Measurements from ENCODE around the gene ADAM8.

DNA sequence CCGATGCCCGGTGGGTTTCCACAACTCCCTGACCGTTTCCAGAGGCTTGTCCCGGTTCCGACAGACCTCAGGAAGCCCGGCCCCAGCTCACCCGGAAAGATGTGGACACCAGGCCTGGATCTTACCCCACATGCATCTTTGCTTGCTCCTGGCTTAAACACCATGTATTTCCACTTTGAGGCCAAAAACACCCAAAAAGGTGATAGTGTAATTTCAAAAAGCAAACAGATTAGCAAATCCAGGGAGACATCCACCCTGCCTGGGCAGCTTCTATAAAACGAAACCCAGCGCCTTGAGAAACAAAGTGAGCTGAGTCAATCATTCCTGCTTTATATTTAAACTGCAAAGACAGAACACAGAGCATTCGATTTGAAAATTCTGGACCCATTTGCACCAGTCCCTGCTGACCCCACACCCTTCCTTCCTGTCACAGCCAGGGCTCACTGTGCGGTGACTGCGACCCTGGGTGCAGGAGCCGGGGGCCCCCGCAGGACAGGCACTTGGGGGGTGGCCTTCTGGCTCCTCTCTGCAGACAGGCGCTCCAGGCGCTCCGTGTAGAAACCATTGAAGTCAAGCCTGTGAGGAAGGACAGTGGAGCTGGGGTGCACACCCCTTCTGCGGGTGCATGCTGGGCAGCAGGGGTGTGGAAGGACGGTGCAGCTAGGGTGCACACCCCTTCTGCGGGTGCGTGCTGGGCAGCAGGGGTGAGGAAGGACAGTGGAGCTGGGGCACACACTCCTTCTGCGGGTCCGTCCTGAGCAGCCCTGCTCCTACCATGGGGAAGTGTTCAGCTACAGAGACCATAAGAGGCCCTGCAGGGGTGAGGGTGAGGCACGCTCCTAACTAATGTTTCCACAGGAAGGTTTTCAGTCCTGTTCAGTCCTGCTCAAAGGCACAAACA is 2.9 kb upstream of the ADAM8 start:
- TF ChIP-seq FOXJ3 (CRISPR knock-in tag; IDR thresholded peaks at IDR 0.05) (no peak), CTCF (IDR thresholded peaks at IDR 0.05) (no peak), FOSL2 (IDR thresholded peaks at IDR 0.05; ENCODE audit: borderline replicate concordance, low read depth) (no peak)
